Hematopoietic multipotent progenitor cell treated with erythropoietin and hydrocortisone succinate and interleukin-3 and kit ligand, for 6 days (in vitro differentiated cells): ENCODE data around the gene SLC7A6.
A peak's percentile ranks its signal among the peaks of the same experiment; 100 is the strongest.

Experiments
- DNase-seq: peaks from one replicate; pipeline ENCODE4 v3.0.0-alpha.2; 2015

SLC7A6 gene

GRCh38 chr16:68310774-68311511 lies 46.6 kb downstream of the SLC7A6 start, which contains the start of the genes PRMT7 and SLC7A6OS:
Gene PRMT7 (plus strand): TSS chr16:68311019. CDS start chr16:68315980, 4,961 bp downstream.
Gene SLC7A6OS (minus strand): TSS chr16:68310946. CDS start chr16:68310926, 20 bp downstream.
- peak; percentile 98 for DNase-seq

DNA sequence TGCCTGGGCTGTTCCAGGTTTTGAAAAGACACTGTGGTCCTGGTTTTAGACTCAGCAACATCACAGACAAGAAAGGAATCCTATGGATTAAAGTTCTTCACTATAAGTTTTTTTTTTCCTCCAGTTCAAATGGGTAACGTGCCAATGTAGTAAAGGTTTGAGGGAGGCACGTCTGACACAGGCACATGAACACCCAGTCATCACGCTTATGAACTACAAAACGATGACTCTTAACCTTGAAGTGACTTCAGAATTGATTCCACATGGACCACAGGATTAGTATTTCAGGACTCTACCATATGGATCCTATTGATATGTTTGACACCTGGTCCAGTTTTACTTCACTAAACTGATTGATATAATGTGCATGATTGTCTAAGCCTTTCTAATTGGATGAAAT lies 48.8 kb downstream of the SLC7A6 start:
- DNase-seq: no peak

DNA sequence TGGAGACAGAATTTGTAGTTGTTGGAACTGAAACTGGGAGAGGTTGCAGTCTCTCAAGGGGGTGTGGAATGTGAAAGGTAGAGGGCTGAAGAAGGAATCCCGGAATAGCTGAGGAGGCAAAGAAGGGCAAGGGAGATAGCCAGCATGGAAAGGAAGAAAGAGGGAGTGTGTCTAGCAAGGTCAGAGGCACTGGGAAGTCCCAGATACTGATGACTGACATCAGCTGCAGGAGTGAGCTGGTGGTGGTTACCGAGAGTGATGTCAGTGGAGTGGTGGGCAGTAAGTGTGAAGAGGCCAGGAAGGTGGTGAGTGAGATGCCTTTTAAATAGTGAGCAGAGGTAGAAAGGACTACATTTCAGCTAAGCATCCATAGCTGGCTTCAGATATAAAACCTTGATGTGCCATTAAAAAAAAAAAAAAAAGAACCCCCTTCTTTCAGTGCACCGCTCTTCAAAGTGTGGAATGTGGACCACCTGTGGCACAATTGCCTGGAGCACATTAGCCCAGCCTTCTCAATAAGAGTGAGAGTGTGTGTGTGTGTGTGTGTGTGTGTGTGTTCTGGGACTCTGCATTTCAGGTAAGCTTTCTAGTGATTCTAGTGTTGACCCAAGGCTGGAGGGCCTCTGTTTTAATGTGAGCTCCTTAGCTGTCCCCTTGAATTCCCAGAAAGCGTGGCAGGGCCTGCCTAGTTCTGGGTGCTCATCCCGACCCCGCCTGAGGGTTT lies 55.0 kb downstream of the SLC7A6 start:
- DNase-seq: no peak

DNA sequence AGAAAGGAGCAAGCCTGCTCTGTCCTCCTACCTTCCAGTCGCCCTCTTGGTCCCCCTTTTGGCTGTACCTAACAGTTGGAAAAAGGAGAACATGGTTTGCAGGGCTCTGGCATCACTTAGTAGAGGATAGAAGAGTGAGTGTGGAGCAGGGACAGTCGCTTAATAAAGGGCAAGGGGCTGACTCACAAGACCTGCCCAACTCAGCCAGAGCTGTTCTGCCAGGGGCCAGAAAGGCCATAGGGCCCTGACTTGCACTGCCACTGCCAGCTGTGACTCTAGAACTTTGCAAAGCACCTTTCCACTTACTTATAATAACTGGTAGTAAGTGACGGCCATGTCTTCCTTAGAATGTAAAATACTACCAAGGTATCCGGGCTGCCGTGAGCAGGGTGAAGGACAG lies 60.0 kb downstream of the SLC7A6 start:
- DNase-seq: no peak

- no peak for DNase-seq
These were observed 60.5 kb downstream of the SLC7A6 start for GRCh38 chr16:68324780-68325357.

- peak; percentile 93 for DNase-seq
These were observed 64.0 kb downstream of the SLC7A6 start for GRCh38 chr16:68328151-68328859.

- no peak for DNase-seq
These were observed 64.6 kb downstream of the SLC7A6 start for GRCh38 chr16:68328860-68329390.

DNA sequence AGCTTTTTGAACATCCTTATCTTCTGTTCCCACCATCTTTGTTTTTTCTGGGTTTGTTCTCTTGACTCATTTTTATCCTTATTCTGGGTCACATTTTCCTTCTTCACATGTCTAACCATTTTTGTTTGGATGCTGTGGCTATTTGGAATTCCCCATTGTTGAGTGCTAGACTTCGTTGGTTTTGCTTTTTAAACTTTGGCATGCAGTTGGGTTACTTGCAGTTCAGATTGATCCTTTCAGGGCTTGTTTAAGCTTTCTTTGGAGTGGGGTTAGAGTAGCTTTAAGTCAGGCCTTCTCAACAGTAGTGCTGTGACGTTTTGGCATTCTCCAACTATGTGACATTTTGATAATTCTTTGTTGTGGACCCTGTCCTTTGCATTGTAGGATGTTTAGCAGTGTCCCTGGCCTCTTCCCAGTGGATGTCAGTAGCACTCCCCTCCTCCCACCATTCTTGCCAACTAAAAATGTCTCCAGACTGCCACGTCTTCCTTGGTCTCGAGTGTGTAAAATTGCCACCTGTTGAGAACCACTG lies 67.6 kb downstream of the SLC7A6 start:
- DNase-seq: no peak

DNA sequence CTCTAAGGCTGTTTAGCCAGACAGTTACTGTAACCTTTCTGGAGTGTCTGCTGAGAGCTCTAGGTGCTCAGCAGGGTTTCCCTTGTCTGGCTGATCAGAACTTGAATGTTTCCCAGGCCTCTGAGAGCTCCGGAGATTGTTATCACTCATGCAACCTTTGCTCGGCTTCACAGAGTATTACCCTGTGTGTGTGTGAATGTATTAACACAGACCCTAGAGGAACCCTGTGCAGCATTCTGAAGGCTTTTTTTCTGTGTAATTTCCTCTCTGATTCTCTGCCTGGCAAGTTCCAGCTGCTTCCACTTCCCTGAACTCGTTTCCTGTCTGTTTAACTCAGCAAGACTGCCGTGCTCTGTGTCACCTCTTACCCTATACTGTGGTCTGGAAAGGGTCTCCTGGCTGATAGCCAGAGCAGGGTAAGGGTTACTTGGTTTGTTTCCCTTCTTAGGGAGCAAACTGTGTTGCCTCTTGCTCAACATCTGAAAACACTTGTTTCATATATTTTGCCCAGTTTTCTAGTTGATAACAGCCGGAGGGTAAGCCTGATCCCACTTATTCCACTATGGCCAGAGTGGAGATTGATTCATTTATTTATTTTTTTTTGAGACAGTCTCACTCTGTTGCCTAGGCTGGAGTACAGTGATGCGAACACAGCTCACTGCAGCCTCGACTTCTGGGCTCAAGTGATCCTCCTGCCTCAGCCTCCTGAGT lies 68.2 kb downstream of the SLC7A6 start:
- DNase-seq: peak; percentile 60

DNA sequence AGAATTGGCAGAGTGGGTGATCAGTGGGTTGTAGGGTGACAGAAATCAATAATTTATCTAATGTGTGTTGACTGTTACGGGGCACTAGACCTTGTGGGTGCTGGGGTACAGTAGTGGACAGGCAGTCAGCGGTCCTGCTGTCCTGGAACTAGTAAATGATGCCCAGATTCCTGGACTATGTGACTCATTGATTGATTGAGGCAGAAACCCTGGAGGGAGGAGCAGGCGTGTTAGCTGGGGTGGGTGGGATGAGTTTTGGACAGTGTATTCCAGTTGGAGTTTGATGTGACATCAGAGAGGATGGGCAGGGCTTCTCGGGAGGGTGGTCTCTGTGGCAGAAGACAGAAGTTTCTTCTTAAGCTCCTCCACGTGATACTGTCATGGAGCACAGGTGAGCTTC lies 70.8 kb downstream of the SLC7A6 start:
- no peak for DNase-seq

DNA sequence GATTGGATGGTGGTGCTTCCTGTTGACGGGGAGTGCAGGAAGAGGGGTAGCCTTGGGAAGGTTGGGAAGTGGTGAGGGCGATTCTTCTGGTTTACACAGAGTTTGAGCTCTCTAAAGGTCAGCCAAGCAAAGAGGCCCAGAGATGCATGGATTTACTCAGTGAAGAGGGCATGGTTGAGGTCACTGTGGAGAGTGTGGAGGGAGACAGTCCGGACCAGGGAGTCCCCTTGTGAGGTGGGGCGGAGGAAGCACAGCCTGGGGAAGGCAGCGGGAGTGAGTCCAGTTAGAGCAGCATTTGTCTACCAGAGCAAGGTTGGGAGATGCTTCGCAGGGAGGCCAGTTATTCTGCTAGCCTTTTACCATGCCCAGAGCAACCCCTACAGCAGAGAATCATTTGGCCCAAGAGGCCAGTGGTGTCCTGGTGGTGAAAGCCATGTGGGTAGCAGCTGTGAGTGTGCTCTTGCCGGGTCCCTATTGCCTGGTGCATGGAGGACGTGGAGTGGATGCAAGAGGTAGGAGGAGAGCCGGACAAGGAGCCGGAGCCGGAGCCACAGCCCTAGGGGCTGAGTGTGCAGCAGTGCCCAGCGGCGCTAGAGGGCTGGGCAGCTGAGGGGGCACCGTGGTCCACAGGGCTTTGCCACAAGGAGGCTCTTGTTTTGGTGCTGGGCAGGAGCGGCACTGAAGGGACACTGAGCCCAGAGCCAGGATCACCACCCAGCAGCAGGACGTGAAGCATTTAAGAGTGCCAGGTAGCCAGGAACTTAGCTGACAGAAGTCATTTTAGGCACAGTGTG lies 74.2 kb downstream of the SLC7A6 start:
- DNase-seq: no peak

DNA sequence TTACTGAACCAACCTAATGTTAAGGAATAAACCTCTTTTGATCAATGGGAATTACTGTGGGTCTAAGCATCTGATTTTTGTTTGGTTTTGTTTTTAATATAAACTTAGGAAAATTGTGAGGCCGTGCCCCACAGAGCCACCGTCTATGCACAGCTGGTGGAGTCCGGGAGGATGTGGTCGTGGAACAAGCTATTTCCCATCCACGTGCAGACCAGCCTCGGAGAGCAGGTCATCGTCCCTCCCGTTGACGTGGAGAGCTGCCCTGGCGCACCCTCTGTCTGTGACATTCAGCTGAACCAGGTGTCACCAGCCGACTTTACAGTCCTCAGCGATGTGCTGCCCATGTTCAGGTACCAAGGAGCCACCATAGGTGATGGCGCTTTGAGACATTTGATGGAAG lies 74.9 kb downstream of the SLC7A6 start:
- DNase-seq: no peak

DNA sequence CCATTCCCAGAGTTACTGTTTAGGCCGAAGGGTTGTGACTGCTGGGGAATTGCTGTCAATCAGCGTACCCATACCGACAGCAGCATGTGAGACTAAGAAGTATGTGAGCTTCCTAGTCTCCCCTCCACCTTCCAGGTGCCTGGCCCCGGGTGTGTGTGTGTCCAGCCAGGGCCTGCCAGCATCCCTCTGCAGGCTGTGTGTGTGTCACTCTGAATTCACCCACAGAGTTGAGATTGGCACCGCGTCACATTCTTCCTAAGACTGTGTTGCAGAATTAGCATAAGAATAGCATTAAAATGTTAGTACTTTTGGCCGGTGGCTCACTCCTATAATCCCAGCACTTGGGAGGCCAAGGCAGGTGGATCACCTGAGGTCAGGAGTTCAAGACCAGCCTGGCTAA lies 78.3 kb downstream of the SLC7A6 start:
- DNase-seq: no peak

- DNase-seq: no peak
These were observed 78.8 kb downstream of the SLC7A6 start for GRCh38 chr16:68343137-68343536.

- no peak for DNase-seq
These were observed 79.9 kb downstream of the SLC7A6 start for GRCh38 chr16:68344252-68344651.

GRCh38 chr16:68345351-68345810 lies 81.1 kb downstream of the SLC7A6 start:
- no peak for DNase-seq

DNA sequence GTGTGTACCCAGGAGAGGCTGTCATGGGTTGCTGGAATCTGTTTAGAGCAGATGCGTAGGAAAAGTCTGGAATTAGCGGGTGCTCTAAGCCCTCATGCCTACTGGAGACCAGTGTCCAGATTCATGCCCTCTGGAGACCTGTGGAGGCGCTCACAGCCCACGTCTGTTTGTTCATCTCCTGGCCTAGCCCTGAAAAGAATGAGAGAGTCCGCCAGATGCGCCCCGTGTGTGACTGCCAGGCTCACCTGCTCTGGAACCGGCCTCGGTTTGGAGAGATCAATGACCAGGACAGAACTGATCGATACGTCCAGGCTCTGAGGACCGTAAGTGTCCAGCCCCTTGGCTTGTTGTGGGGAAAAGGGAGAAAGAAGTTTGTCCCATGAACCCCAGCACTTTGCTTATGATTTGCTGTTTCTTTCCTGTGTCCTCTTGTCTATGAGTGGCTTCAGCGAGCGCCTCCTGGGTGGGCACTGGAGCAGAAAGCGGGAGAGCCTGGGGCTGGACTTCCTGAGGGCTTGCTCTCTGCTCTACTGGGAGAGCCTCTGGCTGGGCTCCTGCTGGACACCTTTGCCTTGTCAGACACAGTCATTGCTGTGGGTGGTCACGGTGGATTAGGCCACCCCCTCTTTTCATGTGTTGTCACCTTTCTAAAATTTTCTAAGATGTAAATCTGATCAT lies 81.8 kb downstream of the SLC7A6 start:
- no peak for DNase-seq

DNA sequence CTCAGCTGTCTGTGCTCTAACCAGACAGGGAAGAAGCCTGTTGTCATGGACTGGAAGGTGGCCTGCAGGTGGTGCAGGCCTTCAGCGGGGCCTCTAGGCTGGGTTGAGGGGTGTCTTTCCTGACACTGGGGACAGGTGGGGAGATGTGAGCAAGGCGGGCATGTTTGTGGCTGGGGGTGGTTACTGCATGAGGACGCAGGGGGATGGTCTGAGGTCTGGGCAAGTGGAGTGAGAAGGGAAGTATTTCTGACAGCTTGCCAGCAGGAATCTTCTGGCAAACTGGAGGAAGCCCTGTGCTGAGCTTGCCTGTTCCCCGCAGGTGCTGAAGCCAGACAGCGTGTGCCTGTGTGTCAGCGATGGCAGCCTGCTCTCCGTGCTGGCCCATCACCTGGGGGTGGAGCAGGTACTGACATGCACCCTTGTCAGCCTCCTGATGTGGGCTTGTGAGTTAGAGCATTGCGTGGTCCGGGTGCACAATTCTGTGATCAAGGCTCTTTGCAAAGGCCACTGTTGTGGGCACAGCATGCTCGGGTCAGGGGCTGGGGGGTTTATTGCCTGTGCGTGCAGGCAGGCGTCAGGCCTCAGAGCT lies 82.7 kb downstream of the SLC7A6 start:
- DNase-seq: no peak

DNA sequence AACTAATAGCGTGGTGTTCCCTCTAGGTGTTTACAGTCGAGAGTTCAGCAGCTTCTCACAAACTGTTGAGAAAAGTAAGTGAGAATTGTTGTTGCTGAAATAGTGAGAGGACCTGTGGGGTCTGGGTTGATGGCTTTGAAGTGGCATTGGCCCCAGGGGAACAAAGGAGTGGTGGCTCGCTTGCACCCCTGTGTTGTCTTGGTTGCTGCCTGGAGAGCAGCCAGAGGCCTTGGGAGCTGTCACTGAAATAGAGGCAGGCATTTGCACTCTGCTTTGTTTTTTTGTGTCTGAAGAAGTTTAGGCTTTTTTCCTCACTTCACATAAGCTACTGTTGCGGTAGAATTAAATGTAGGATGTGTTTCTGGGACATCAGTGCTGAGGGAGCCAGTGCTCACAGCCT lies 83.3 kb downstream of the SLC7A6 start:
- DNase-seq: no peak
